GM21786 (cell line): ENCODE results near the gene TRIM56.
"Not testable (repeated sequence)": the region's sequence is repeated elsewhere in the genome, so short reads cannot be mapped to it uniquely, and the experiment has no call there.

Experiments
- ATAC-seq: cut with Tn5 transposase; IDR thresholded peaks from one replicate; pipeline ENCODE4 v1.9.1; 2021; ENCODE audit not compliant: unreplicated experiment

TRIM56 gene

GRCh38 chr7:101085162-101085964 lies at the start of gene TRIM56:
Gene TRIM56 (plus strand): TSS chr7:101085481. CDS start chr7:101087313, 1,832 bp downstream.
- ATAC-seq: peak; percentile 86

DNA sequence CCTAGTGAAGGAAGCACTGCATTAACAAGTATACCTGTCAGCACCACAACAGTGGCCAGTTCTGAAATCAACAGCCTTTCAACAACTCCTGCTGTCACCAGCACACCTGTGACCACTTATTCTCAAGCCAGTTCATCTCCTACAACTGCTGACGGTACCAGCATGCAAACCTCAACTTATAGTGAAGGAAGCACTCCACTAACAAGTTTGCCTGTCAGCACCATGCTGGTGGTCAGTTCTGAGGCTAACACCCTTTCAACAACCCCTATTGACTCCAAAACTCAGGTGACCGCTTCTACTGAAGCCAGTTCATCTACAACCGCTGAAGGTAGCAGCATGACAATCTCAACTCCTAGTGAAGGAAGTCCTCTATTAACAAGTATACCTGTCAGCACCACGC lies 49.3 kb upstream of the TRIM56 start:
- ATAC-seq: no peak

- not testable (repeated sequence) for ATAC-seq
Observed at GRCh38 chr7:101041283-101041682, 44.0 kb upstream of the TRIM56 start.

DNA sequence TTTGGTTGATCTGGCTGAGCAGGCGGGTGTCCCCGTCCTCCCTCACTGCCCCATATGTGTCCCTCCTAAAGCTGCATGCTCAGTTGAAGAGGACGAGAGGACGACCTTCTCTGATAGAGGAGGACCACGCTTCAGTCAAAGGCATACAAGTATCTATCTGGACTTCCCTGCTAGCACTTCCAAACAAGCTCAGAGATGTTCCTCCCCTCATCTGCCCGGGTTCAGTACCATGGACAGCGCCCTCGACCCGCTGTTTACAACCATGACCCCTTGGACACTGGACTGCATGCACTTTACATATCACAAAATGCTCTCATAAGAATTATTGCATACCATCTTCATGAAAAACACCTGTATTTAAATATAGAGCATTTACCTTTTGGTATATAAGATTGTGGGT lies 26.9 kb upstream of the TRIM56 start:
- ATAC-seq: no peak

DNA sequence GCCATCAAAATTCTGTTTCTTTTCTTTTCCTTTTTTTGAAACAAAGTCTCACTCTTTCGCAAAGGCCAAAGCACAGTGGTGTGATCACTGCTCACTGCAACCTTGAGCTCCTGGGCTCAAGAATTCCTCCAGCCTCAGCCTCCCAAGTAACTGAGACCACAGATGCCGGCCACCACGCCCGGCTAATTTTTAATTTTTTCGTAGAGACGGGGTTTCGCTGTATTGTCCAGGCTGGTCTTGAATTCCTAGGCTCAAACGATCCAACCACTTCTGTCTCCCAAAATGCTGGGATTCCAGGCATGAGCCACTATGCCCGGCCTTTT lies 25.7 kb upstream of the TRIM56 start:
- no peak for ATAC-seq

DNA sequence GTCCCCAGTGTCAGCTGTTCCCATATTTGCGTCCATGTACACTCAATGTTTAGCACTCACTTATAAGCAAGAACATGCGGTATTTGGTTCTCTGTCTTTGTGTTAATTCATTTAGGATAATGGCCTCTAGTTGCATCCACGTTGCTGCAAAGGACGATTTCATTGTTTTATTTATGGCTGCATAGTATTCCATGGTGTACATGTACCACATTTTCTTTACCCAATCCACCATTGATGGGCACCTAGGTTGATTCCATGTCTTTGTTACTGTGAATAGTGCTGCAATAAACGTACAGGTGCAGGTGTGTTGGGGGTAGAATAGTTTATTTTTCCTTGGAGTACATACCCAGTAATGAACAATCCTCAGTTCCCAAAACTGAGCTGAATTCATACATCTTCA lies 24.3 kb upstream of the TRIM56 start:
- ATAC-seq: no peak

DNA sequence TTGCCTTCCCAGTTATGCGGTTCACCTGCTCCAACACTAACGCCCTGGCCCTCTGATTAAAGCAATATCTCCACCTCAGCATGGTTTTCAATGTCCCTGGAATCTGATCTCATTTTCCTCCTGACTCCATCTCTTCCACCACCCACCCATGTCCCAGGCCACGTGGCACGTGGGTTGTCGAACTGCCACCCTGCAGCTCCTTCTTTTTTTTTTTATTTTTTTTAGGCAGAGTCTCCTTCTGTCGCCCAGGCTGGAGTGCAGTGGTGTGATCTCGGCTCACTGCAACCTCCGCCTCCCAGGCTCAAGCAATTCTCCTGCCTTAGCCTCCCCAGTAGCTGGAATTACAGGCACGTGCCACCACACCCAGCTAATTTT lies 21.1 kb upstream of the TRIM56 start:
- ATAC-seq: not testable (repeated sequence)

DNA sequence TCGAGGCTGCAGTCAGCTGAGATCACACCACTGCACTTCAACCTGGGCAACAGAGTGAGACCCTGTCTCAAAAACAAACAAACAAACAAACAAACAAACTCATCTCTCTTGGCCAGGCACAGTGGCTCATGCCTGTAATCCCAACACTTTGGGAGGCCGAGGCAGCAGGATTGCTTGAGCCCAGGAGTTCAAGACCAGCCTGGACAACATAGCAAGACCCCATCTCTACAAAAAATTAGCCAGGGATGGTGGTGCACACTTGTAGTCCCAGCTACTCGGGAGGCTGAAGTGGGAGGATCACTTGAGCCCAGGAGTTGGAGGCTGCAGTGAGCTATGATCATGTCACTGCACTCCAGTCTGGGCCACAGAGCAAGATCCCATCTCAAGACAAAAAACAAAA lies 20.1 kb upstream of the TRIM56 start:
- not testable (repeated sequence) for ATAC-seq

DNA sequence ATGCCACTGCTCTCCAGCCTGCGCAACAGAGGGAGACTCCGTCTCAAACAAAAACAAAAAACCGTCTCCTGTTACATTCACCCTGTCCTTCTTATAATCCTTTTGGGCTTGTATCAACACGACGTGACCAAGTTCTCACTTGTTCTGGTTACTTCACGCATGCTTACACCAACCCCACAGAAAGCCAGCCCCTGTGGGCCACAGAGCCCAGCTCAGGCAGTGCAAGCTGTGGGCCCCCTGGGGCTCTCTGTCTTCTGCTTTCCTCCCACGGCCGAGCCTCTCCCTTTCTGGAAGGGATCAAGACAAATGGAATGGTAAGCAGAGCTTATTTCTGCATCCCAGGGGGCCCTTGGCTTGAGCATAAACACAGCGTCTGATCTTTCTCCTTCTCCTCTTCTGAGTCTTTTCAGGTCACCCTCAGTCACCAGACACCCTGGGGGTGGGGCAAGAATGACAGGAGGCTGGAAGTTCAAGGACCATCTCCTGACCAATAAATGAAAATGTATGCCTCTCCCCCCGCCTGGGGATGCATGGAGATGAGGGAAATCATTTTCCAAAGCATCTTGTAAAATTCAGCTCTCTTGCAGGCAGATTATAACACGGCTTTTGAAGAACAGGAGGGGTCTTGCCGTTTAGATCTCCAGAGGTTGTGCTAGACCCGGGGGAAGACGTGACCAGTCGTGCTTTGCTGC lies 19.0 kb upstream of the TRIM56 start:
- no peak for ATAC-seq

- no peak for ATAC-seq
Observed at GRCh38 chr7:101066833-101067177, 18.5 kb upstream of the TRIM56 start.

GRCh38 chr7:101068401-101068800 lies 16.9 kb upstream of the TRIM56 start:
- no peak for ATAC-seq

- ATAC-seq: not testable (repeated sequence)
Observed at GRCh38 chr7:101071362-101072104, 13.7 kb upstream of the TRIM56 start.

DNA sequence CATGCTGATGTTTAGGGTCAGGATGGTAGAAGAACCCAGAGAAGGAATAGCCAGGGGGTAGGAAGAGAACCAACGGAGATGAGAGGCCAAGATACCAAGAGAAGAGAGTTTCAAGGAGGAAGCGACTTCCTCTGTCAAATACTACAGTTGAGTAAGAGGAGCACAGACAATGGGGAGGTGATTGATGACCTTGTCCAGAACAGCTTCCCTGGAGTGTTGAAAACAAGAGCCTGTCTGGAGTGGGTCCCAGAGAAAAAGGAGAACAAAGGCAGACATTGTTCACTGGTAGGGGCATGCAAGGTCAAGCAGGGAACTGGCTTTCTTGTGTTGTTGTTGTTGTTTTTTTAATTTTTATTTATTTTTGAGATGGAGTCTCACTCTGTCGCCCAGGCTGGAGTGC lies 9.6 kb upstream of the TRIM56 start:
- no peak for ATAC-seq

DNA sequence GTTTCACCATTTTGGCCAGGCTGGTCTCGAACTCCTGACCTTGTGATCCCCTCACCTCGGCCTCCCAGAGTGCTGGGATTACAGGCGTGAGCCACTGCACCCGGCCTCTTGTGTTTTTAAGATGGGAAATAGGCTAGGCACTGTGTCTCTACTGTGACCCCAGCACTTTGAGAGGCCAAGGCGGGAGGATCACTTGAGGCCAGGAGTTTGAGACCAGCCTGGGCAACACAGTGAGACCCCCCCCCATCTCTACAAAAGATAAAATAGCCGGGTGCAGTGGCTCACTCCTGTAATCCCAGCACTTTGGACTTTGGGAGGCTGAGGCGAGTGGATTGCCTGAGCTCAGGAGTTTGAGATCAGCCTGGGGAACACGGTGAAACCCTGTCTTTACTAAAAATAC lies 9.1 kb upstream of the TRIM56 start:
- not testable (repeated sequence) for ATAC-seq

- ATAC-seq: peak; percentile 80
Observed at GRCh38 chr7:101077303-101078086, 7.8 kb upstream of the TRIM56 start.

- no peak for ATAC-seq
Observed at GRCh38 chr7:101081432-101081831, 3.8 kb upstream of the TRIM56 start.

DNA sequence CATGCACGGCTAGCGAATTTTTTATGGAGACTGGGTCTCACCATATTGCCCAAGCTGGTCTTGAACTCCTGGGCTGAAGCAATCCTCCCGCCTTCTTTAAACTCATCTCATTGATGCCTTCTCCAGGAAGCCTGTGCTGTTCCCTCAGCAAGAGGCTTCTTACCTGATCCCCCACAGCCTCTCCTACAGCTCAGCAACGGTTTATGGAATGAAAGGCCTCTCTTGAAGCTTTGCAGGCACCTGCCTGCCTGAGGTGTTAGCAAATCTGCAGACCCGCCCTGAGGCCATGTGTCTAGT lies 468 bp upstream of the TRIM56 start:
- ATAC-seq: no peak

DNA sequence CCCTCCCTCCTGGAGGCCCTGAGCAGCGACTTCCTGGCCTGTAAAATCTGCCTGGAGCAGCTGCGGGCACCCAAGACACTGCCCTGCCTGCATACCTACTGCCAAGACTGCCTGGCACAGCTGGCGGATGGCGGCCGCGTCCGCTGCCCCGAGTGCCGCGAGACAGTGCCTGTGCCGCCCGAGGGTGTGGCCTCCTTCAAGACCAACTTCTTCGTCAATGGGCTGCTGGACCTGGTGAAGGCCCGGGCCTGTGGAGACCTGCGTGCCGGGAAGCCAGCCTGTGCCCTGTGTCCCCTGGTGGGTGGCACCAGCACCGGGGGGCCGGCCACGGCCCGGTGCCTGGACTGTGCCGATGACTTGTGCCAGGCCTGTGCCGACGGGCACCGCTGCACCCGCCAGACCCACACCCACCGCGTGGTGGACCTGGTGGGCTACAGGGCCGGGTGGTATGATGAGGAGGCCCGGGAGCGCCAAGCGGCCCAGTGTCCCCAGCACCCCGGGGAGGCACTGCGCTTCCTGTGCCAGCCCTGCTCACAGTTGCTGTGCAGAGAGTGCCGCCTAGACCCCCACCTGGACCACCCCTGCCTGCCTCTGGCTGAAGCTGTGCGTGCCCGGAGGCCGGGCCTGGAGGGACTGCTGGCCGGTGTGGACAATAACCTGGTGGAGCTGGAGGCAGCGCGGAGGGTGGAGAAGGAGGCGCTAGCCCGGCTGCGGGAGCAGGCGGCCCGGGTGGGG lies 2.2 kb downstream of the TRIM56 start:
- no peak for ATAC-seq

GRCh38 chr7:101088069-101088425 lies 2.8 kb downstream of the TRIM56 start:
- ATAC-seq: no peak

DNA sequence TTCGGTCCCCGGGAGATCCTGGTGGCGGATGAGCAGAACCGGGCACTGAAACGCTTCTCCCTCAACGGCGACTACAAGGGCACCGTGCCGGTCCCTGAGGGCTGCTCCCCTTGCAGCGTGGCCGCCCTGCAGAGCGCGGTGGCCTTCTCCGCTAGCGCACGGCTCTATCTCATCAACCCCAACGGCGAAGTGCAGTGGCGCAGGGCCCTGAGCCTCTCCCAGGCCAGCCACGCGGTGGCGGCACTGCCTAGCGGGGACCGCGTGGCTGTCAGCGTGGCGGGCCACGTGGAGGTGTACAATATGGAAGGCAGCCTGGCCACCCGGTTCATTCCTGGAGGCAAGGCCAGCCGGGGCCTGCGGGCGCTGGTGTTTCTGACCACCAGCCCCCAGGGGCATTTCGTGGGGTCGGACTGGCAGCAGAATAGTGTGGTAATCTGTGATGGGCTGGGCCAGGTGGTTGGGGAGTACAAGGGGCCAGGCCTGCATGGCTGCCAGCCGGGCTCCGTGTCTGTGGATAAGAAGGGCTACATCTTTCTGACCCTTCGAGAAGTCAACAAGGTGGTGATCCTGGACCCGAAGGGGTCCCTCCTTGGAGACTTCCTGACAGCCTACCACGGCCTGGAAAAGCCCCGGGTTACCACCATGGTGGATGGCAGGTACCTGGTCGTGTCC lies 3.7 kb downstream of the TRIM56 start:
- ATAC-seq: no peak
